GM23248 (cell line): Measurements from ENCODE around the gene HUWE1. TPM values are rescaled to one million over a fixed set of nuclear protein-coding genes. Genes with fewer than 3 reads are reported as not detected.
A peak's percentile ranks its signal among the peaks of the same experiment; 100 is the strongest.

Experiments used
- DNase-seq: peaks from one replicate; pipeline ENCODE4 v3.0.0-alpha.2; 2015
- H2AFZ ChIP-seq: fragments of 200-600 bp; sonication (generic); 2 replicates; pipeline ENCODE4 v1.6.1; 2016; ENCODE audit warnings: antibody characterized with exemption
- H3F3A ChIP-seq: fragments of 200-600 bp; sonication (generic); 2 replicates; pipeline ENCODE4 v1.6.1; 2016; ENCODE audit warnings: mild to moderate bottlenecking, antibody characterized with exemption, mixed run types; ENCODE audit not compliant: insufficient read depth
- H3K27ac ChIP-seq: fragments of 200-600 bp; sonication (generic); 2 replicates; pipeline ENCODE4 v1.5.1; 2016; ENCODE audit warnings: mild to moderate bottlenecking
- H3K27me3 ChIP-seq: fragments of 200-600 bp; sonication (generic); replicated peaks from 2 replicates; pipeline ENCODE4 v1.6.1; 2016; ENCODE audit warnings: mild to moderate bottlenecking; ENCODE audit not compliant: insufficient read depth
- H3K36me3 ChIP-seq: fragments of 200-600 bp; sonication (generic); 2 replicates; pipeline ENCODE4 v1.6.1; 2016; ENCODE audit warnings: low read depth, mild to moderate bottlenecking
- H3K4me1 ChIP-seq: fragments of 200-600 bp; sonication (generic); 2 replicates; pipeline ENCODE4 v1.6.1; 2016; ENCODE audit warnings: mild to moderate bottlenecking; ENCODE audit not compliant: insufficient read depth
- H3K4me2 ChIP-seq: fragments of 200-600 bp; sonication (generic); one replicate; pipeline ENCODE4 v1.6.1; 2016; ENCODE audit warnings: mild to moderate bottlenecking; ENCODE audit not compliant: unreplicated experiment
- H3K4me3 ChIP-seq: fragments of 200-600 bp; sonication (generic); 2 replicates; pipeline ENCODE4 v1.5.1; 2016; ENCODE audit warnings: mild to moderate bottlenecking
- H3K79me2 ChIP-seq: fragments of 200-600 bp; sonication (generic); 2 replicates; pipeline ENCODE4 v1.6.1; 2016; ENCODE audit warnings: mild to moderate bottlenecking; ENCODE audit not compliant: insufficient read depth
- H3K9ac ChIP-seq: fragments of 200-600 bp; sonication (generic); 2 replicates; pipeline ENCODE4 v1.6.1; 2016; ENCODE audit warnings: mild to moderate bottlenecking
- H3K9me2 ChIP-seq: fragments of 200-600 bp; sonication (generic); 2 replicates; pipeline ENCODE4 v1.6.1; 2016; ENCODE audit warnings: mixed run types, mild to moderate bottlenecking, moderate library complexity; ENCODE audit not compliant: insufficient read depth
- H3K9me3 ChIP-seq: fragments of 200-600 bp; sonication (generic); one replicate; pipeline ENCODE4 v1.6.1; 2017; ENCODE audit warnings: low read depth
- H4K20me1 ChIP-seq: fragments of 200-600 bp; sonication (generic); 2 replicates; pipeline ENCODE4 v1.6.0; 2016; ENCODE audit not compliant: insufficient read depth
- EZH2 ChIP-seq: fragments of 200-600 bp; sonication (generic); IDR thresholded peaks from 2 replicates; pipeline ENCODE4 v1.6.1; 2018; ENCODE audit warnings: antibody characterized with exemption, mild to moderate bottlenecking; ENCODE audit not compliant: insufficient read depth, poor library complexity, severe bottlenecking
- EZH2phosphoT487 ChIP-seq: fragments of 200-600 bp; sonication (generic); IDR thresholded peaks from 2 replicates; pipeline ENCODE4 v1.6.1; 2018; ENCODE audit warnings: antibody characterized with exemption, moderate library complexity, mild to moderate bottlenecking, low read depth; ENCODE audit not compliant: insufficient read depth
- WGBS, 2 experiments: methylation state at CpG; one replicate each; pipeline ENCODE4 v1.1.6; 2015 to 2017; ENCODE audit warnings: low lambda C conversion rate in 2 of 2, low coverage in 1 of 2; ENCODE audit errors: missing lambda C conversion rate in 2 of 2; 5-methylcytosine and 5-hydroxymethylcytosine counted together
- in situ Hi-C: fragments of 300-500 bp; cut with MboI; formaldehyde crosslinking; loops from 2 replicates; pipeline ENCODE4 v1.15.0; 2020
- microRNA counts: library from miRNA; unstranded; fragments of <30 nt; microRNA quantifications from one replicate; lab custom pipeline; 2016
- microRNA-seq: library from miRNA; unstranded; fragments of <30 nt; microRNA quantifications from one replicate; pipeline ENCODE4, GENCODE V29; 2016; ENCODE audit warnings: borderline number of aligned reads
- polyA plus RNA-seq: library from polyadenylated mRNA; unstranded; fragments of >200 nt; fragmentation: Nextera tagmentation; extraction: Ambion mirVana; gene quantifications from 2 replicates; pipeline ENCODE4 v1.2.1, GENCODE V29; 2016
- small RNA-seq: library from RNA; depleted of rRNA; stranded (forward); fragments of <200 nt; gene quantifications from one replicate; pipeline ENCODE3, GENCODE V24; 2014; ENCODE audit warnings: low read depth, low replicate concordance
- total RNA-seq: library from RNA; depleted of rRNA; stranded (reverse); fragments of >200 nt; shearing (Covaris generic); gene quantifications from 2 replicates; pipeline ENCODE4 v1.2.3, GENCODE V29; 2014

HUWE1 gene
- total and polyA plus RNA-seq, 2 experiments from 2014 or later = 29.8 to 71.2 TPM

DNA sequence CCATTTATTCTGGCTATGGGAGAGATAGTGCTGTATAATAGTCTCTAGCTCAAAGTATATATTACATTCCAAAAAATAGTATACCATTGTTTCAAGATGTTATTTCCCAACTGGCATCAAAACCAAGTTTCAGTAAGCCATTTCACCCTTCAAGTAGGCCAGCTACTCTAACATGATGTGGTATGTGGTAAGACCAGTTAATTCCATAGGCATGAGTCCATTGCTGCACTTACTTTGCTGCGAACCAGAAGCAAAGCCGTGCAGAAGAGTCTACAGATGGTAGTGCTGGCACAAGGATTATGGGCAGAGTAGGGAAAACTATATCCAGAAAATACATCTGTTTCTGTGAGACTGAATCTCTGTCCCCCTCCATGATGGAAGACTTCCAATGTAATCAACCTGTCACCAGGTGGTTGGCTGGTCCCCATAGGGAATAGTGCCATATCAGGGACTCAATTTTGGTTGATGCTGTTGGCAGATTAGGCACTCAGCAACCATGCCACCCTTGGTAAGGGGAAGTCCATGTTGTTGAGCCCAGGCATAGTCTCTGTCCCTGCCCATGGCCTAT is 202.6 kb downstream of the HUWE1 start:
- no peak for TF ChIP-seq EZH2phosphoT487
- no peak for TF ChIP-seq EZH2
- Histone ChIP-seq H3K9me2 (no peaks in the 10 kb centered on the region), H3K79me2 (no peaks in the 10 kb centered on the region), H3K4me2 (no peak overlapping the region), H3K4me3 (no peak overlapping the region), H3K27ac (peak overlapping the region; percentile 14; the same call in 1 of the 2 replicates), H3K36me3 (no peaks in the 10 kb centered on the region), H3K4me1 (peaks cover 8% of the 10 kb centered on the region; the same call in 1 of the 2 replicates), H3F3A (no peaks in the 10 kb centered on the region), H3K9me3 (no peaks in the 10 kb centered on the region), H3K9ac (no peak overlapping the region), H3K27me3 (no peaks in the 10 kb centered on the region), H4K20me1 (no peaks in the 10 kb centered on the region), H2AFZ (no peak overlapping the region)
- WGBS, 2 experiments = 6 to 7% methylated on average over 2 of the region's 2 CpGs
- in situ Hi-C loops = no loop called here
- DNase-seq = peak; percentile 76

- H3K79me2 ChIP-seq = no peaks in the 10 kb centered on the region
- DNase-seq = peak; percentile 8
- peaks cover 8% of the 10 kb centered on the region; the same call in 1 of the 2 replicates for H3K4me1 ChIP-seq
- H3K27me3 ChIP-seq = no peaks in the 10 kb centered on the region
- no peaks in the 10 kb centered on the region for H3F3A ChIP-seq
- 39 to 47% methylated on average over 2 of the region's 2 CpGs for WGBS, 2 experiments
- H3K4me3 ChIP-seq = no peak overlapping the region
- peak overlapping the region; percentile 14; the same call in 1 of the 2 replicates for H3K27ac ChIP-seq
- in situ Hi-C loops = no loop called here
- no peak for TF ChIP-seq EZH2
- no peak for TF ChIP-seq EZH2phosphoT487
- H3K9ac ChIP-seq = no peak overlapping the region
- no peaks in the 10 kb centered on the region for H3K9me2 ChIP-seq
- H3K9me3 ChIP-seq = no peaks in the 10 kb centered on the region
- no peak overlapping the region for H2AFZ ChIP-seq
- H3K36me3 ChIP-seq = no peaks in the 10 kb centered on the region
- H4K20me1 ChIP-seq = no peaks in the 10 kb centered on the region
- no peak overlapping the region for H3K4me2 ChIP-seq
These were observed 203.1 kb downstream of the HUWE1 start for GRCh38 chrX:53483416-53483815.

MicroRNAs within 50 kb of the gene (microRNA counts, 767-probe panel; counts per million panel counts)
- 6,856 counts per million, percentile 94 among the panel's probes with 10 or more counts for microRNA hsa-miR-98 (lab: Ali Mortazavi, UCI)

Small RNA genes within 50 kb of the gene (microRNA-seq; reads per million reads assigned to microRNA genes)
- gene MIR98 (3,904 reads per million, percentile 88 among the genes with 10 or more reads in this experiment), gene MIRLET7F2 (2,251 reads per million, percentile 83 among the genes with 10 or more reads in this experiment)

Small RNA genes within 50 kb of the gene (small RNA-seq; reads per million reads assigned to genes)
- gene MIR98 (9.7 reads per million, percentile 84 among the genes with 10 or more reads in this experiment), gene MIRLET7F2 (14.8 reads per million, percentile 87 among the genes with 10 or more reads in this experiment)
